Subcutaneous abdominal adipose tissue (tissue), 5 donors: Measurements from ENCODE around the gene RNF26.

Experiments used
- H3K27ac ChIP-seq: one replicate; pipeline ENCODE4 v1.7.0; 2013; ENCODE audit warnings: low read depth, mild to moderate bottlenecking, inconsistent platforms, low read length, moderate library complexity
- H3K27me3 ChIP-seq, 5 donors: one replicate each; pipeline ENCODE4 v1.7.0; 2013; ENCODE audit warnings: low read length in 5 of 5, inconsistent platforms in 1 of 5; ENCODE audit not compliant: control insufficient read depth in 5 of 5, insufficient read depth in 4 of 5
- H3K36me3 ChIP-seq, 5 donors: one replicate each; pipeline ENCODE4 v1.7.0; 2013; ENCODE audit warnings: low read length in 5 of 5; ENCODE audit not compliant: control insufficient read depth in 5 of 5, insufficient read depth in 5 of 5
- H3K4me1 ChIP-seq, 5 donors: one replicate each; pipeline ENCODE4 v1.7.0; 2013; ENCODE audit warnings: low read length in 5 of 5, mild to moderate bottlenecking in 3 of 5, moderate library complexity in 1 of 5; ENCODE audit not compliant: control insufficient read depth in 5 of 5, insufficient read depth in 5 of 5
- H3K4me3 ChIP-seq, 5 donors: one replicate each; pipeline ENCODE4 v1.7.0; 2013; ENCODE audit warnings: low read length in 5 of 5, low read depth in 1 of 5
- H3K9ac ChIP-seq, 5 donors: one replicate each; pipeline ENCODE4 v1.7.0; 2013; ENCODE audit warnings: low read length in 5 of 5, mild to moderate bottlenecking in 4 of 5, moderate library complexity in 3 of 5
- H3K9me3 ChIP-seq, 5 donors: one replicate each; pipeline ENCODE4 v1.7.0; 2013; ENCODE audit warnings: low read length in 5 of 5; ENCODE audit not compliant: control insufficient read depth in 5 of 5
- donor health status: healthy.
- donor health status: healthy.
- donor health status: healthy.
- donor health status: healthy.
- donor health status: healthy.

RNF26 gene

DNA sequence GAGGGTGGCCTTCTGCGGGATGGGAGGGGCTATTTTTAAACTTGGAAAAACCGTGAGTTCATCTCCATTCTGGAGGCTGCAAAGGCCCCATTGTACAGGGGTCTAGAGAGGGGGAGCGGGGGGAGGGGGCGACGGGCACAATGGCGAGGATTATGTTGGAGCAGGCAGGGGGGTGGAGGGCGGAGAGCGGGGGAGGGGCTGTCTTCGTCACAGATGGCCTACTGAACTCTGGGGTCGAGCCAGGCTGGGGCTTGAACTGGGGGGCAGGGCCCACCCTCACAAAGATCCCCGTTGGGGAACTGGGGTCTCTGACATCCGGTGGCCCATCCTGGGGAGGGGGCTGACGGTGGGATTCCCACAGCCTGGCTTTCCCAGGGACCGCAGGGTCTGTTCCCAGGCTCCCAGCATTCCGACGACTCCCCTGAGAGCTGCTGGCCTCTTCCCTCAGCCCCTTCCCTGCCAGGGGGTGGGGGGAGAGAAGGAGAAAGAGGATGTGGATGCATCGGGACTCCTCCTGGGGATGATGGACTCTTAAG, 14.0 kb upstream of the RNF26 start:
- no peaks in the 10 kb centered on the region for H3K36me3 ChIP-seq
- peak overlapping the region; percentile 85 for H3K27ac ChIP-seq
- H3K4me1 ChIP-seq: peaks cover 12 to 72% (median 62%) of the 10 kb centered on the region in 5 donors
- H3K27me3 ChIP-seq: peaks cover 0 to 10% (median 6%) of the 10 kb centered on the region in 5 donors
- peak overlapping the region; percentile 59 to 74 (median 65) for H3K4me3 ChIP-seq
- peak overlapping the region; percentile 56 to 85 (median 80) for H3K9ac ChIP-seq
- H3K9me3 ChIP-seq: no peaks in the 10 kb centered on the region

DNA sequence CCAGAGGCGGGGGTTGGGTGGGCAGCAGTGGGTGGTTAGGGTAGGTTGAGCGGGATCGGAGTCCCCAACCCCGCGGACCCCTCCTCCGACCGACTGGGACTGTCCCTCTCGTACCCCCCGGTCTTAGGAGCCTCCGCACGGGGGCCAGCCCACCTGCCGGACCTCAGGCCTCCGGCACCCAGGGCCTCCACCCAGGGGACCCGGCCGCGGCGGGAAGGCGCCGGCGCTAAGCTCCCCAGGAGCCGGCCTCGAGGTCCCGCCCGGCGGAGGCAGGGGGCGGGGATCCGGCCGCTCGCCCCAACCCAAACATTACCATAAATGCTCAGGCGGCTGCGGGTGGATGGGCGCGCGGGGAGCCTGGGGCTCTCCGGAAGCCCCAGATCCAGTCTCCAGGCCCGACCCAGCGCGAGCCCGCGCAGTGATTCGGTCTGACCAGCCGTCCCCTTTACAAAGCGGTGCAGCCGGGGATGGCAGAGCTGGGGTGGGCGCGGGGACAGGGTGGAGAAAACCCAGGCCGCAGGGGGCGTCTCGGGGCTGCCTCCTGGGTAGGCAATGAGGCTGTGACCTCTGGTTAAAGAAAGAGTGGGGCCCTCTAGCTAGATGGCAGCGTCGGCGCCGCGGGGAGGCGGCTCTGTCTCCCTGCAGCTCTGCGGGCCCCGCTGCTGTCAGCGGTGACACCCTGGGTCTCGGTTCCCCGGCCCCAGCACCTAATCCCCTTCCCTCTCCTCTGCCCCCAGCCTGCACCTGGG, 13.4 kb upstream of the RNF26 start:
- Histone ChIP-seq H3K9me3 (no peaks in the 10 kb centered on the region), H3K9ac (peak overlapping the region; percentile 56 to 85 (median 80)), H3K4me3 (peak overlapping the region; percentile 62 to 74 (median 66)), H3K36me3 (no peaks in the 10 kb centered on the region), H3K27ac (peak overlapping the region; percentile 85), H3K27me3 (peaks cover 0 to 3% (median 0%) of the 10 kb centered on the region in 5 donors), H3K4me1 (peaks cover 7 to 66% (median 56%) of the 10 kb centered on the region in 5 donors)

GRCh38 chr11:119322360-119322739, 12.0 kb upstream of the RNF26 start:
- H3K27ac ChIP-seq: peak overlapping the region; percentile 85
- no peak overlapping the region for H3K4me3 ChIP-seq
- H3K9me3 ChIP-seq: no peaks in the 10 kb centered on the region
- no peaks in the 10 kb centered on the region for H3K36me3 ChIP-seq
- H3K4me1 ChIP-seq: peaks cover 7 to 53% (median 44%) of the 10 kb centered on the region in 5 donors
- H3K27me3 ChIP-seq: peaks cover 0 to 2% (median 0%) of the 10 kb centered on the region in 5 donors
- H3K9ac ChIP-seq: no peak overlapping the region

- no peaks in the 10 kb centered on the region for H3K9me3 ChIP-seq
- H3K4me1 ChIP-seq: peaks cover 4 to 47% (median 37%) of the 10 kb centered on the region in 5 donors
- H3K27me3 ChIP-seq: peaks cover 0 to 2% (median 0%) of the 10 kb centered on the region in 5 donors
- H3K9ac ChIP-seq: no peak overlapping the region
- H3K4me3 ChIP-seq: no peak overlapping the region
- no peaks in the 10 kb centered on the region for H3K36me3 ChIP-seq
- no peak overlapping the region for H3K27ac ChIP-seq
These were observed 11.3 kb upstream of the RNF26 start for GRCh38 chr11:119322921-119323531.

- Histone ChIP-seq H3K9me3 (no peaks in the 10 kb centered on the region), H3K27ac (no peak overlapping the region), H3K36me3 (no peaks in the 10 kb centered on the region), H3K4me3 (no peak overlapping the region), H3K27me3 (peaks cover 0 to 2% (median 0%) of the 10 kb centered on the region in 5 donors), H3K9ac (no peak overlapping the region), H3K4me1 (peaks cover 4 to 41% (median 31%) of the 10 kb centered on the region in 5 donors)
These were observed 10.7 kb upstream of the RNF26 start for GRCh38 chr11:119323532-119324033.

- H3K36me3 ChIP-seq: no peaks in the 10 kb centered on the region
- no peak overlapping the region for H3K4me3 ChIP-seq
- H3K4me1 ChIP-seq: peaks cover 2 to 35% (median 25%) of the 10 kb centered on the region in 5 donors
- no peak overlapping the region for H3K27ac ChIP-seq
- peaks cover 0 to 2% (median 0%) of the 10 kb centered on the region in 5 donors for H3K27me3 ChIP-seq
- H3K9me3 ChIP-seq: no peaks in the 10 kb centered on the region
- H3K9ac ChIP-seq: no peak overlapping the region
These were observed 10.1 kb upstream of the RNF26 start for GRCh38 chr11:119324189-119324588.

DNA sequence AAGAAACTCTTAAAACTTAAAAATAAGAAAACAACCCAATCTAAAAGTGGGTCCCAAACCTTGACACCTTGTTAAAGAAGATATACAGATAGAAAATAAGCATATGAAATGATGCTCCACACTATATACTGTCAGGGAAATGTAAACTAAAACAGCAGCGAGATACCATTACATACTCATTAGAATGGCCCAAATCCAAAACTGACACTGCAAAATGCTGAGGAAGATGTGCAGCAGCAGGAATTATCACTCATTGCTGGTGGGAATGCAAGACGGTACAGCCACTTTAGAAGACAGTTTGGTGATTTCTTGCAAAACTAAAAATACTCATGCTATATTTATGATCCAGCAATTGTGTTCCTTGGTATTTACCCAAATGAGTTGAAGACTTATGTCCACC, 5.0 kb upstream of the RNF26 start:
- Histone ChIP-seq H3K9me3 (no peaks in the 10 kb centered on the region), H3K4me3 (no peak overlapping the region), H3K27me3 (no peaks in the 10 kb centered on the region), H3K36me3 (no peaks in the 10 kb centered on the region), H3K4me1 (peaks cover 0 to 6% (median 4%) of the 10 kb centered on the region in 5 donors), H3K27ac (no peak overlapping the region), H3K9ac (no peak overlapping the region)

GRCh38 chr11:119330237-119330636, 4.1 kb upstream of the RNF26 start:
- H3K9me3 ChIP-seq: no peaks in the 10 kb centered on the region
- no peak overlapping the region for H3K4me3 ChIP-seq
- H3K9ac ChIP-seq: no peak overlapping the region
- no peaks in the 10 kb centered on the region for H3K27me3 ChIP-seq
- H3K4me1 ChIP-seq: peaks cover 3 to 13% (median 11%) of the 10 kb centered on the region in 5 donors
- no peak overlapping the region for H3K27ac ChIP-seq
- H3K36me3 ChIP-seq: no peaks in the 10 kb centered on the region

DNA sequence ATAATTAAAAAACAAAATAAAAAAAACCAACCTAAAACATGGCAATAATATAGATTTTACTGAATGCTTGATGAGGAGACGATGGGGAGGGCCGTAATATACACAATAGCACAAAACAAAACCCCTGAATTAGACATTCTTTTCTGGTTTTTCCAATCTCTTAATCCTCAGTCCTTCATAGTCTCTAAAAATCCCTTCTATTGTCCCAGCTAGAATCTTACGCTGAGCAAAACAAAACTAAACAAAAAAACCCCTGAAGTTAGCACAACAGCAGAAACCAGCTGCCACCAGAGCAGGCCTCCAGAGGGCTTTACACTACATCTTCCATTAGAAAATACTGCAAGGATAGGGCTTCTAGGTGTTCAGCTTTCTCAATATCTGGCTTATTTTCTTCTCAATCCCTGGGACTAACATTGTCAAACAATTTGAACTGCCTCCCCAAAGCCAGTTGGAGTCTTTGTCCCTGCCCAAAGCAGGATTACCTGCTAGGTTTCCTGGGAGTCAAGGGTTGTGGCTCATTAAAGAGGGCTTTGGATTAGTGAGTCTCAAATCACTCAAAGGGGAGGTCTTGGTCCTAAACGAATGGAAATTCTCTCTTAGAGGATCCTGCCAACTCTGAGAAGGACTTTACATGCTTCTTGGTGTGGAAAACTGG, 2.1 kb upstream of the RNF26 start:
- Histone ChIP-seq H3K36me3 (peaks cover 0 to 13% (median 7%) of the 10 kb centered on the region in 5 donors), H3K27ac (no peak overlapping the region), H3K4me3 (no peak overlapping the region), H3K9ac (no peak overlapping the region), H3K4me1 (peaks cover 6 to 21% (median 19%) of the 10 kb centered on the region in 5 donors), H3K27me3 (no peaks in the 10 kb centered on the region), H3K9me3 (no peaks in the 10 kb centered on the region)
